HCT116 (cell line): ENCODE data around the gene CAMTA2. TPM values are rescaled to one million over a fixed set of nuclear protein-coding genes. Genes with fewer than 3 reads are reported as not detected.

Source experiments
- ATAC-seq: fragments of 200-7000 bp; cut with Tn5 transposase; 2 replicates; pipeline ENCODE4 v1.9.1; 2020; ENCODE audit warnings: mild to moderate bottlenecking, moderate library complexity
- BruUV-seq: library from RNA; stranded (reverse); fragments of 400-500 nt; replicated peaks from 2 replicates; lab custom pipeline; 2021; lab: Mats Ljungman, UMichigan
- CTCF ChIA-PET: fragments of 300-600 bp; sonication (Branson Sonifier 250); formaldehyde crosslinking; loops from one replicate; lab custom pipeline; 2021; ENCODE audit warnings: antibody characterized with exemption; lab: Charles Lee
- POLR2A ChIA-PET: fragments of 300-600, 350-600 bp; sonication (Branson Sonifier 250); formaldehyde crosslinking; loops from one replicate; lab custom pipeline; 2021; ENCODE audit warnings: antibody characterized with exemption; lab: Charles Lee
- RAD21 ChIA-PET, 2 experiments: fragments of 300-600 bp; sonication (Branson Sonifier 250); formaldehyde crosslinking; loops; one replicate each; lab custom pipeline; 2023; ENCODE audit warnings: low total read pairs in 2 of 2; ENCODE audit not compliant: uncharacterized antibody in 2 of 2, unreplicated experiment in 2 of 2, low non-redundant PET in 1 of 2; lab: Charles Lee
- DNase-seq: peaks from one replicate; pipeline ENCODE4 v3.0.0-alpha.2; 2010; ENCODE audit warnings: low read depth, low spot score
- H2AFZ ChIP-seq: fragments of 200-600 bp; shearing (Covaris generic), sonication (generic); 2 replicates; pipeline ENCODE4 v1.6.1; 2017; ENCODE audit warnings: low read depth, mixed run types, mixed read lengths, antibody characterized with exemption, low read length; ENCODE audit not compliant: poor library complexity, severe bottlenecking
- H3K27ac ChIP-seq: 2 replicates; pipeline ENCODE4 v1.5.1; 2012; ENCODE audit warnings: low read depth, low read length
- H3K27me3 ChIP-seq: fragments of 200-600 bp; sonication (generic); 2 replicates; pipeline ENCODE4 v1.6.1; 2016; ENCODE audit warnings: mixed run types, low read length, mixed read lengths; ENCODE audit not compliant: insufficient read depth
- H3K36me3 ChIP-seq, 2 experiments: fragments of 200-500 bp in 1 of 2; fragments of 200-600 bp in 1 of 2; sonication (Bioruptor generic) in 1 of 2; sonication (generic) in 1 of 2; 2 replicates each; pipeline versions ENCODE4 v1.5.1 to v1.6.1; 2014 to 2016; ENCODE audit warnings: low read length in 2 of 2, inconsistent platforms in 1 of 2, mixed read lengths in 1 of 2, mixed run types in 1 of 2; ENCODE audit not compliant: insufficient read depth in 2 of 2, control insufficient read depth in 1 of 2
- H3K4me1 ChIP-seq, 2 experiments: fragments of 200-600 bp in 1 of 2; sonication (generic) in 1 of 2; 2 replicates each; pipeline versions ENCODE4 v1.5.1 to v1.6.1; 2012 to 2017; ENCODE audit warnings: low read length in 2 of 2, inconsistent platforms in 1 of 2, mild to moderate bottlenecking in 1 of 2, mixed read lengths in 1 of 2, mixed run types in 1 of 2, moderate library complexity in 1 of 2; ENCODE audit not compliant: insufficient read depth in 2 of 2, control insufficient read depth in 1 of 2
- H3K4me2 ChIP-seq: fragments of 200-600 bp; sonication (generic); 2 replicates; pipeline ENCODE4 v1.6.1; 2017; ENCODE audit warnings: mixed run types, low read length, mixed read lengths
- H3K4me3 ChIP-seq, 2 experiments: fragments of 200-600 bp in 1 of 2; sonication (generic) in 1 of 2; replicated peaks in 1 of 2; 2 replicates each; pipeline ENCODE4 v1.5.1; 2011 to 2016; ENCODE audit warnings: low read length in 2 of 2, control low read depth in 1 of 2, low read depth in 1 of 2, mild to moderate bottlenecking in 1 of 2, mixed read lengths in 1 of 2, mixed run types in 1 of 2
- H3K79me2 ChIP-seq: fragments of 200-600 bp; sonication (generic); 2 replicates; pipeline ENCODE4 v1.6.1; 2017; ENCODE audit warnings: mild to moderate bottlenecking, mixed run types, low read length, moderate library complexity, mixed read lengths; ENCODE audit not compliant: insufficient read depth
- H3K9ac ChIP-seq: fragments of 200-600 bp; sonication (generic); 2 replicates; pipeline ENCODE4 v1.6.1; 2016; ENCODE audit warnings: low read length, mixed read lengths
- H3K9me2 ChIP-seq: fragments of 200-600 bp; sonication (generic), shearing (Covaris generic); 2 replicates; pipeline ENCODE4 v1.6.1; 2017; ENCODE audit warnings: mixed run types, mild to moderate bottlenecking, moderate library complexity; ENCODE audit not compliant: insufficient read depth
- H3K9me3 ChIP-seq, 2 experiments: fragments of 200-500 bp in 1 of 2; fragments of 200-600 bp in 1 of 2; sonication (Bioruptor generic) in 1 of 2; sonication (generic) in 1 of 2; 2 replicates each; pipeline ENCODE4 v1.6.1; 2014 to 2017; ENCODE audit warnings: low read length in 2 of 2, mixed read lengths in 2 of 2, inconsistent platforms in 1 of 2, low read depth in 1 of 2, mild to moderate bottlenecking in 1 of 2, mixed run types in 1 of 2, moderate library complexity in 1 of 2; ENCODE audit not compliant: control insufficient read depth in 1 of 2, insufficient read depth in 1 of 2
- H4K20me1 ChIP-seq: fragments of 200-600 bp; sonication (generic), shearing (Covaris generic); 2 replicates; pipeline ENCODE4 v1.6.1; 2017; ENCODE audit warnings: mixed run types, mild to moderate bottlenecking, moderate library complexity; ENCODE audit not compliant: insufficient read depth
- POLR2AphosphoS5 ChIP-seq: IDR thresholded peaks from 2 replicates; pipeline ENCODE4 v1.6.1; 2011; ENCODE audit warnings: mild to moderate bottlenecking, low read depth, low read length, moderate library complexity
- RAD21 ChIP-seq: IDR thresholded peaks from 2 replicates; pipeline ENCODE4 v1.6.1; 2012; ENCODE audit warnings: low read depth, mild to moderate bottlenecking
- SIN3A ChIP-seq: IDR thresholded peaks from 2 replicates; pipeline ENCODE4 v1.6.1; 2012; ENCODE audit warnings: low read depth
- ZNF274 ChIP-seq: fragments of 200-500 bp; sonication (Bioruptor generic); IDR thresholded peaks from 2 replicates; pipeline ENCODE4 v1.6.1; 2014; ENCODE audit warnings: mild to moderate bottlenecking, low read depth, low read length, inconsistent platforms
- intact Hi-C: fragments of 100-400 bp; cut with micrococcal nuclease; formaldehyde crosslinking; loops from 2 replicates; pipeline ENCODE4 v1.10.0; 2022
- total RNA-seq: library from RNA; stranded (reverse); gene quantifications from one replicate; pipeline ENCODE4 v1.2.1, GENCODE V29; 2021; ENCODE audit not compliant: unreplicated experiment

Gene CAMTA2
- total RNA-seq, 1 experiment from 2014 or later: 37.8 TPM

- peaks cover 70% of the 10 kb centered on the region for H3K79me2 ChIP-seq
- ATAC-seq: peak; percentile 19
- peaks cover 35 to 63% of the 10 kb centered on the region in 2 experiments for H3K4me1 ChIP-seq
These were observed 39.9 kb downstream of the CAMTA2 start for GRCh38 chr17:4947411-4948165.

GRCh38 chr17:4947010-4947410 lies 40.5 kb downstream of the CAMTA2 start:
- H3K9me3 ChIP-seq: no peaks in the 10 kb centered on the region
- H3K27me3 ChIP-seq: no peaks in the 10 kb centered on the region
- peak overlapping the region; percentile 100 for H3K4me2 ChIP-seq
- peaks cover 9 to 25% of the 10 kb centered on the region in 2 experiments; a peak in 2 of 4 replicates for H3K36me3 ChIP-seq
- no peaks in the 10 kb centered on the region for H3K9me2 ChIP-seq
- ChIA-PET CTCF (no interaction called here), RAD21 (no interaction called here), POLR2A (interaction anchor here (1.7 to 4.7 kb wide), 2 partner anchors 16 to 21 kb away, joined by 5 to 45 read pairs; partner anchors contain the start of gene SPAG7)
- TF ChIP-seq POLR2AphosphoS5: peak; percentile 41
- TF ChIP-seq ZNF274: no peak
- no peak for ATAC-seq
- BruUV-seq: no TSS peak
- DNase-seq: no peak
- peaks cover 75% of the 10 kb centered on the region for H3K79me2 ChIP-seq
- H3K4me1 ChIP-seq: peaks cover 35 to 68% of the 10 kb centered on the region in 2 experiments
- peak overlapping the region; percentile 99 for H3K27ac ChIP-seq
- peak overlapping the region; percentile 97 for H3K9ac ChIP-seq
- peaks cover 12% of the 10 kb centered on the region; the same call in 1 of the 2 replicates for H4K20me1 ChIP-seq
- H2AFZ ChIP-seq: no peak overlapping the region
- intact Hi-C loops: loop anchor here (5.0 kb wide), 1 partner anchor 40 kb away; the partner anchor contains the start of gene CAMTA2
- H3K4me3 ChIP-seq: peak overlapping the region; percentile 96 to 97

More at GRCh38 chr17:4947411-4948165, 39.9 kb downstream of the CAMTA2 start:
- H3K9ac ChIP-seq: peak overlapping the region; percentile 97
- H3K27ac ChIP-seq: peak overlapping the region; percentile 99
- TF ChIP-seq RAD21 (no peak), SIN3A (peak; percentile 32; the same call in 1 of the 2 replicates), POLR2AphosphoS5 (0 out of 2 replicates have a peak, but pooled peaks have one; percentile 7)
- ChIA-PET RAD21 (interaction anchor here in 1 of 2 experiments (1.1 kb wide), 1 partner anchor 20 kb away, joined by 3 read pairs; the partner anchor contains the start of gene SPAG7), CTCF (interaction anchor here (1.4 kb wide), 1 partner anchor 7 kb away, joined by 3 read pairs; the partner anchor contains the start of genes RNF167 and SLC25A11), POLR2A (interaction anchor here (1.4 to 4.7 kb wide), 3 partner anchors 7 to 20 kb away, joined by 5 to 45 read pairs (median 14); partner anchors contain the start of genes RNF167, SLC25A11 and SPAG7)
- BruUV-seq: no TSS peak
- H2AFZ ChIP-seq: no peak overlapping the region
- H3K9me2 ChIP-seq: no peaks in the 10 kb centered on the region
- H3K4me3 ChIP-seq: peak overlapping the region; percentile 96 to 97
- DNase-seq: no peak
- peaks cover 9 to 22% of the 10 kb centered on the region in 2 experiments; a peak in 2 of 4 replicates for H3K36me3 ChIP-seq
- no peaks in the 10 kb centered on the region for H3K9me3 ChIP-seq
- H3K4me2 ChIP-seq: peak overlapping the region; percentile 100
- peaks cover 12% of the 10 kb centered on the region; the same call in 1 of the 2 replicates for H4K20me1 ChIP-seq
- H3K27me3 ChIP-seq: no peaks in the 10 kb centered on the region
- intact Hi-C loops: loop anchor here (1.0 to 5.0 kb wide), 2 partner anchors 7 to 40 kb away; partner anchors contain the start of genes CAMTA2, RNF167 and SLC25A11
